Measurements from ENCODE around the gene PNPT1. TPM values are rescaled to one million over a fixed set of nuclear protein-coding genes. Genes with fewer than 3 reads are reported as not detected.
"Not testable (repeated sequence)": the region's sequence is repeated elsewhere in the genome, so short reads cannot be mapped to it uniquely, and the experiment has no call there.

The PNPT1 gene
- total RNA-seq, 1 donor, result 22.8 TPM

DNA sequence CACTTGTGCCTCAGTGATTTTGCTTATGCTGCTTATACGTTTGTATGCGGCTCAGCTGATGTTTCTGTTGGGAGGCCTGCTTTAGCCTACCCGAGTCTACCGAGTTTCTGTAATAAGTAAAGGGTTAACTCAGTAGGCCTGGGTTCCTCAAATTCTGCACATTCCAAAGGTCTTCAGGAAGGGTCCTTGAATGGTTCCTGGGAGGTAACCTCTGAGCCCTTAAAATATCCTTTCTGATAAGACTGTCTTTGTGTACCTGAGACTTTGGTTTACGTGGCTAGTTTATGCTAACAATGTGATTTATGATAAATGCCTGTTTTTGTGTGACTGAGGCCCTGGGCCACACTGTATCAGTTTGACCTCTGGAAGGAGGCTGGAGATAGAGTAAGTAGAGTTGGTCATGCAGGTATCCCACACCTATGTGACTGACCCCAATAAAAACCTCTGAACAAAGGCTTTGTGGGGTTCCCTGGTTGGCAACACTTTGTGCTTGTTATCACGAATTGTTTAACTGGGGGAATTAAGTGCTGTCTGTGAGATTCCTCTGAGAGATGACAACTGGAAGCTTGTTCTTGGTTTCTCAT lies 18.9 kb upstream of the PNPT1 start:
- no peak overlapping the region for H3K4me2 ChIP-seq (ENCODE audit: insufficient read depth, low read length)
- H2AFZ ChIP-seq (ENCODE audit: low read length), result no peak overlapping the region
- H3K27ac ChIP-seq (ENCODE audit: low read depth, low read length), result no peak overlapping the region
- no peaks in the 10 kb centered on the region for H3K36me3 ChIP-seq (ENCODE audit: insufficient read depth, low read length)
- TF ChIP-seq, protein P1, sequence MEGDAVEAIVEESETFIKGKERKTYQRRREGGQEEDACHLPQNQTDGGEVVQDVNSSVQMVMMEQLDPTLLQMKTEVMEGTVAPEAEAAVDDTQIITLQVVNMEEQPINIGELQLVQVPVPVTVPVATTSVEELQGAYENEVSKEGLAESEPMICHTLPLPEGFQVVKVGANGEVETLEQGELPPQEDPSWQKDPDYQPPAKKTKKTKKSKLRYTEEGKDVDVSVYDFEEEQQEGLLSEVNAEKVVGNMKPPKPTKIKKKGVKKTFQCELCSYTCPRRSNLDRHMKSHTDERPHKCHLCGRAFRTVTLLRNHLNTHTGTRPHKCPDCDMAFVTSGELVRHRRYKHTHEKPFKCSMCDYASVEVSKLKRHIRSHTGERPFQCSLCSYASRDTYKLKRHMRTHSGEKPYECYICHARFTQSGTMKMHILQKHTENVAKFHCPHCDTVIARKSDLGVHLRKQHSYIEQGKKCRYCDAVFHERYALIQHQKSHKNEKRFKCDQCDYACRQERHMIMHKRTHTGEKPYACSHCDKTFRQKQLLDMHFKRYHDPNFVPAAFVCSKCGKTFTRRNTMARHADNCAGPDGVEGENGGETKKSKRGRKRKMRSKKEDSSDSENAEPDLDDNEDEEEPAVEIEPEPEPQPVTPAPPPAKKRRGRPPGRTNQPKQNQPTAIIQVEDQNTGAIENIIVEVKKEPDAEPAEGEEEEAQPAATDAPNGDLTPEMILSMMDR (IDR thresholded peaks at IDR 0.05; ENCODE audit: extremely low read depth, low read depth, low read length), result no peak
- H3K79me2 ChIP-seq (ENCODE audit: insufficient read depth, low read length), result no peaks in the 10 kb centered on the region
- H3K4me3 ChIP-seq (ENCODE audit: insufficient read depth, low read length), result no peak overlapping the region
- no peaks in the 10 kb centered on the region for H3K4me1 ChIP-seq (ENCODE audit: insufficient read depth, low read length)
- H4K20me1 ChIP-seq (ENCODE audit: insufficient read depth, low read length), result no peaks in the 10 kb centered on the region
- no peaks in the 10 kb centered on the region for H3K27me3 ChIP-seq (ENCODE audit: insufficient read depth, low read length)
- H3K9me3 ChIP-seq (ENCODE audit: low read depth, low read length), result no peaks in the 10 kb centered on the region
- no peak for DNase-seq (ENCODE audit: insufficient read length, low spot score, missing footprints)

DNA sequence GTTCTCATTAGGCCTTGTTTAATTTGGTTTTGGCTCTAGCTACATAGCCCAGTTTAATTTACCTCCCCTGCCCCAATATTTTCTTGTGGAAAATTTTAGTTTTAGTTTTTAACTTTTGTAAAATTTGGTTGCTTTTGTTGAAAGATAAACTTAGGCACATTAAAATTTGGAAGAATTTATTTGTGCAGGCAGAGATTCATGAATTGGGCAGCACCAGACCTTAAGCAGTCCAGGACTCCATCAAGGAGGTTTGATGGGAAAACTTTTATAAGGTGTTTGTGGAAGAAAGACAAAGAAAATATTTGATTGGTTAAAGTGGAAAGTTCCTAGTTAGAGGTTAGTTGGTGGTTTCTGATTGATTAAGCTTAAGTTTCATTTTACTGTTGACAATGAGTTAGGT lies 16.4 kb upstream of the PNPT1 start:
- no peaks in the 10 kb centered on the region for H4K20me1 ChIP-seq (ENCODE audit: insufficient read depth, low read length)
- DNase-seq (ENCODE audit: insufficient read length, low spot score, missing footprints), result no peak
- no peaks in the 10 kb centered on the region for H3K27me3 ChIP-seq (ENCODE audit: insufficient read depth, low read length)

DNA sequence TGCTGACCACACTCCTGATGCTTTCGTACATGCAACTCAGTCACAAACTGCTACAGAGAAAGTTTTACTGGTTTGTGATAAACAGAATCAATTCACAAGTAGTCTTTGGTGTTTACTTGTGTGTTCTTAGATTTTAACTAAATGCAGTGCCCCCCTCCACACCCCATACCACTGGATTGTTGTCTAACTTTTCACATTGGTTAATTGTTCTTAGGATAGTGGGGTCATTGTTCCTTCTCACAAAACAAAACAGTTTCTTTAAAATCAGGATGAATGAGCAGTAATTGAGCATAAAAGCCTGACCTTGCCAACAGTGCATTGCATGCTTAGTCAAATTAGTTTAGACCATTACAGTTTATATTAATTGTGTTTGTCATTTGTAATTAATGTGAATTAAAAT lies 14.1 kb upstream of the PNPT1 start:
- H3K4me3 ChIP-seq (ENCODE audit: insufficient read depth, low read length), result no peak overlapping the region
- DNase-seq (ENCODE audit: insufficient read length, low spot score, missing footprints), result no peak
- H3K4me2 ChIP-seq (ENCODE audit: insufficient read depth, low read length), result no peak overlapping the region
- H3K27me3 ChIP-seq (ENCODE audit: insufficient read depth, low read length), result no peaks in the 10 kb centered on the region
- no peaks in the 10 kb centered on the region for H3K36me3 ChIP-seq (ENCODE audit: insufficient read depth, low read length)
- no peak overlapping the region for H2AFZ ChIP-seq (ENCODE audit: low read length)
- TF ChIP-seq, protein P1 (IDR thresholded peaks at IDR 0.05; ENCODE audit: extremely low read depth, low read depth, low read length), result no peak
- no peaks in the 10 kb centered on the region for H3K9me3 ChIP-seq (ENCODE audit: low read depth, low read length)
- H3K27ac ChIP-seq (ENCODE audit: low read depth, low read length), result no peak overlapping the region
- no peaks in the 10 kb centered on the region for H3K79me2 ChIP-seq (ENCODE audit: insufficient read depth, low read length)
- no peaks in the 10 kb centered on the region for H4K20me1 ChIP-seq (ENCODE audit: insufficient read depth, low read length)
- no peaks in the 10 kb centered on the region for H3K4me1 ChIP-seq (ENCODE audit: insufficient read depth, low read length)

More for the DNA sequence above, 16.4 kb upstream of the PNPT1 start:
- TF ChIP-seq, protein P1 (IDR thresholded peaks at IDR 0.05; ENCODE audit: extremely low read depth, low read depth, low read length), result no peak
- H2AFZ ChIP-seq (ENCODE audit: low read length), result no peak overlapping the region
- no peaks in the 10 kb centered on the region for H3K4me1 ChIP-seq (ENCODE audit: insufficient read depth, low read length)
- H3K4me2 ChIP-seq (ENCODE audit: insufficient read depth, low read length), result no peak overlapping the region
- no peak overlapping the region for H3K27ac ChIP-seq (ENCODE audit: low read depth, low read length)
- H3K79me2 ChIP-seq (ENCODE audit: insufficient read depth, low read length), result no peaks in the 10 kb centered on the region
- no peak overlapping the region for H3K4me3 ChIP-seq (ENCODE audit: insufficient read depth, low read length)
- no peaks in the 10 kb centered on the region for H3K36me3 ChIP-seq (ENCODE audit: insufficient read depth, low read length)
- H3K9me3 ChIP-seq (ENCODE audit: low read depth, low read length), result no peaks in the 10 kb centered on the region

DNA sequence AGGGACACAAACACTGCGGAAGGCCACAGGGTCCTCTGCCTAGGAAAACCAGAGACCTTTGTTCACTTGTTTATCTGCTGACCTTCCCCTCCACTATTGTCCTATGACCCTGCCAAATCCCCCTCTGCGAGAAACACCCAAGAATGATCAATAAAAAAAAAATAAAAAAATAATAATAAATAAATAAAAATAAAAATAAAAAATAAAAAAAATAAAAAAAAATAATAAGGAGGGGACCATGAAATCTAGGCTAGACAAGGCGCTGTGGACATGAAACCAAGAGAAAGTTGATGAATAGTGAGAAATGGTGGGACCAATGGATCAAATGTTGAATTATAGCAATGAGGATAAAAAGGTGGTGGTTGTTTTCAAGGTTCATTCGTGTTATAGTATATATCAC lies 12.6 kb upstream of the PNPT1 start:
- not testable (repeated sequence) for H3K4me1 ChIP-seq (ENCODE audit: insufficient read depth, low read length); H3K27me3 ChIP-seq (ENCODE audit: insufficient read depth, low read length); H3K4me3 ChIP-seq (ENCODE audit: insufficient read depth, low read length); H2AFZ ChIP-seq (ENCODE audit: low read length); H3K9me3 ChIP-seq (ENCODE audit: low read depth, low read length); H3K27ac ChIP-seq (ENCODE audit: low read depth, low read length); DNase-seq (ENCODE audit: insufficient read length, low spot score, missing footprints); H4K20me1 ChIP-seq (ENCODE audit: insufficient read depth, low read length); H3K36me3 ChIP-seq (ENCODE audit: insufficient read depth, low read length); H3K79me2 ChIP-seq (ENCODE audit: insufficient read depth, low read length); H3K4me2 ChIP-seq (ENCODE audit: insufficient read depth, low read length)
